ENCODE data around the gene NRG3. TPM values are rescaled to one million over a fixed set of nuclear protein-coding genes. Genes with fewer than 3 reads are reported as not detected.

NRG3 gene
- total and polyA plus RNA-seq, 3 donors from 2014 or later, result 2.7 to 3.9 (median 2.7) TPM

- Histone ChIP-seq H3K27me3 (no peaks in the 10 kb centered on the region), H3K27ac (no peak overlapping the region), H3K4me1 (no peaks in the 10 kb centered on the region), H3K36me3 (ENCODE audit: low read depth, missing control alignments) (no peaks in the 10 kb centered on the region), H3K9me3 (no peaks in the 10 kb centered on the region), H3K4me3 (no peak overlapping the region)
- DNase-seq, result no peak
- no peak for TF ChIP-seq CTCF (IDR thresholded peaks at IDR 0.05)
- TF ChIP-seq POLR2A (IDR thresholded peaks at IDR 0.05), result no peak
- intact Hi-C loops (cut with DNase I; ENCODE audit: low total_unique reads), result no loop called here
These were observed 11.2 kb upstream of the NRG3 start for GRCh38 chr10:81863771-81864170.

- Histone ChIP-seq H3K27me3 (no peaks in the 10 kb centered on the region), H3K4me3 (no peak overlapping the region), H3K4me1 (no peaks in the 10 kb centered on the region), H3K36me3 (ENCODE audit: low read depth, missing control alignments) (no peaks in the 10 kb centered on the region), H3K9me3 (no peaks in the 10 kb centered on the region), H3K27ac (no peak overlapping the region)
- TF ChIP-seq CTCF (IDR thresholded peaks at IDR 0.05), result no peak
- TF ChIP-seq POLR2A (IDR thresholded peaks at IDR 0.05), result no peak
- 76 to 86% methylated on average over 2 of the region's 2 CpGs for WGBS, 2 donors
- intact Hi-C loops (cut with DNase I; ENCODE audit: low total_unique reads), result no loop called here
- no peak for DNase-seq
These were observed 9.4 kb upstream of the NRG3 start for GRCh38 chr10:81865581-81865980.

GRCh38 chr10:81866753-81867152 is 8.2 kb upstream of the NRG3 start:
- DNase-seq, result no peak
- intact Hi-C loops (cut with DNase I; ENCODE audit: low total_unique reads), result no loop called here
- TF ChIP-seq CTCF (IDR thresholded peaks at IDR 0.05) (no peak), POLR2A (IDR thresholded peaks at IDR 0.05) (no peak)

GRCh38 chr10:81870472-81870871 is 4.5 kb upstream of the NRG3 start:
- Histone ChIP-seq H3K27me3 (no peaks in the 10 kb centered on the region), H3K4me1 (no peaks in the 10 kb centered on the region), H3K36me3 (ENCODE audit: low read depth, missing control alignments) (no peaks in the 10 kb centered on the region), H3K9me3 (no peaks in the 10 kb centered on the region), H3K27ac (no peak overlapping the region), H3K4me3 (no peak overlapping the region)
- intact Hi-C loops (cut with DNase I; ENCODE audit: low total_unique reads), result no loop called here
- WGBS, 2 donors, result 72 to 86% methylated on average over 4 of the region's 4 CpGs
- DNase-seq, result no peak
- TF ChIP-seq POLR2A (IDR thresholded peaks at IDR 0.05) (no peak), CTCF (IDR thresholded peaks at IDR 0.05) (no peak)

More at GRCh38 chr10:81866753-81867152, 8.2 kb upstream of the NRG3 start:
- Histone ChIP-seq H3K4me1 (no peaks in the 10 kb centered on the region), H3K27ac (no peak overlapping the region), H3K36me3 (ENCODE audit: low read depth, missing control alignments) (no peaks in the 10 kb centered on the region), H3K9me3 (no peaks in the 10 kb centered on the region), H3K4me3 (no peak overlapping the region), H3K27me3 (no peaks in the 10 kb centered on the region)

- WGBS, 2 donors, result 86 to 92% methylated on average over 2 of the region's 2 CpGs
- H3K4me1 ChIP-seq, result no peaks in the 10 kb centered on the region
- H3K27ac ChIP-seq, result no peak overlapping the region
- no peaks in the 10 kb centered on the region for H3K36me3 ChIP-seq (ENCODE audit: low read depth, missing control alignments)
- no peaks in the 10 kb centered on the region for H3K9me3 ChIP-seq
- intact Hi-C loops (cut with DNase I; ENCODE audit: low total_unique reads), result no loop called here
- no peaks in the 10 kb centered on the region for H3K27me3 ChIP-seq
- H3K4me3 ChIP-seq, result no peak overlapping the region
- no peak for TF ChIP-seq CTCF (IDR thresholded peaks at IDR 0.05)
- no peak for TF ChIP-seq POLR2A (IDR thresholded peaks at IDR 0.05)
- DNase-seq, result no peak
These were observed 3.4 kb upstream of the NRG3 start for GRCh38 chr10:81871558-81871957.

All from testis (tissue), 3 donors.